Measurements from ENCODE around the gene WFIKKN1. TPM values are rescaled to one million over a fixed set of nuclear protein-coding genes. Genes with fewer than 3 reads are reported as not detected.

The WFIKKN1 gene
- total and polyA plus RNA-seq, 2 of the 13 experiments (the other 11 are each of a cell fraction or from before 2014, with no cell fraction given): 1.7 to 4.9 TPM

- TF ChIP-seq ZBTB39 (CRISPR knock-in tag; IDR thresholded peaks at IDR 0.05) (no peak; the same call in 1 of the 2 replicates), GATAD1 (CRISPR knock-in tag; IDR thresholded peaks at IDR 0.05) (peak; percentile 90), MIXL1 (CRISPR knock-in tag; IDR thresholded peaks at IDR 0.05) (peak; percentile 43), KAT7 (CRISPR knock-in tag; IDR thresholded peaks at IDR 0.05; ENCODE audit: borderline replicate concordance) (peak; percentile 81), HDAC2 (CRISPR knock-in tag; IDR thresholded peaks at IDR 0.05) (peak; percentile 63), ZBTB38 (CRISPR knock-in tag; IDR thresholded peaks at IDR 0.05) (peak; percentile 92), ZNF292 (CRISPR knock-in tag; IDR thresholded peaks at IDR 0.05; ENCODE audit: borderline replicate concordance, low read depth) (no peak), POLR2A (IDR thresholded peaks at IDR 0.05; ENCODE audit: insufficient read depth in 1 of 2, low read depth in 2 of 2, low read length in 2 of 2) (peak in 1 of 2 experiments; percentile 89; a peak in 3 of 4 replicates), KMT2A (CRISPR knock-in tag; IDR thresholded peaks at IDR 0.05) (peak; percentile 53; the same call in 1 of the 2 replicates), SP1 (IDR thresholded peaks at IDR 0.05) (no peak), SP1 (CRISPR knock-in tag; IDR thresholded peaks at IDR 0.05) (peak; percentile 80), EEA1 (CRISPR knock-in tag; IDR thresholded peaks at IDR 0.05; ENCODE audit: borderline replicate concordance) (peak; percentile 38; the same call in 1 of the 2 replicates), ZNF383 (CRISPR knock-in tag; IDR thresholded peaks at IDR 0.05; ENCODE audit: borderline replicate concordance) (0 out of 2 replicates have a peak, but pooled peaks have one; percentile 33), KAT2B (IDR thresholded peaks at IDR 0.05; ENCODE audit: borderline replicate concordance, low read depth, low read length) (no peak), ZNF142 (CRISPR knock-in tag; IDR thresholded peaks at IDR 0.05) (0 out of 2 replicates have a peak, but pooled peaks have one; percentile 54), FUBP1 (CRISPR knock-in tag; IDR thresholded peaks at IDR 0.05; ENCODE audit: borderline replicate concordance) (peak; percentile 98), TCF12 (IDR thresholded peaks at IDR 0.05) (no peak), TCF12 (CRISPR knock-in tag; IDR thresholded peaks at IDR 0.05) (peak; percentile 25; the same call in 1 of the 2 replicates), MXI1 (IDR thresholded peaks at IDR 0.05; ENCODE audit: borderline replicate concordance, low read depth, low read length) (peak; percentile 87; the same call in 1 of the 3 replicates), ATF7-NPFF (CRISPR knock-in tag; IDR thresholded peaks at IDR 0.05; ENCODE audit: low read depth) (peak; percentile 86; the same call in 1 of the 2 replicates), ETV5 (CRISPR knock-in tag; IDR thresholded peaks at IDR 0.05; ENCODE audit: borderline replicate concordance) (peak; percentile 78)
These were observed 37.2 kb downstream of the WFIKKN1 start, which contains the start of gene RHOT2 (continued) for GRCh38 chr16:667780-668518.
